ENCODE measurements around the gene ZFHX3. TPM values are rescaled to one million over a fixed set of nuclear protein-coding genes. Genes with fewer than 3 reads are reported as not detected.

ZFHX3 gene
- total and polyA plus RNA-seq, 2 of the 8 experiments (the other 6 are each of a cell fraction or from before 2014, with no cell fraction given) = 0.08 to 0.99 TPM

GRCh38 chr16:72894293-72895151 lies 153.4 kb downstream of the ZFHX3 start:
- DNase-seq (ENCODE audit: low read depth in 1 of 2, low spot score in 2 of 2) (no peak), FAIRE-seq (no peak)
- Histone ChIP-seq H3K56ac (replicated peaks; ENCODE audit: insufficient read length, low read depth, low read length) (no peak overlapping the region), H3K9ac (replicated peaks in 1 of 4; ENCODE audit: extremely low read depth in 1 of 4, low read depth in 3 of 4, low read length in 3 of 4) (no peak overlapping the region), H3K23ac (ENCODE audit: insufficient read length) (no peak overlapping the region), H4K8ac (ENCODE audit: extremely low read depth, insufficient read depth, low read length) (peak overlapping the region; percentile 69; the same call in 1 of the 2 replicates), H3K9me3 (ENCODE audit: insufficient read depth in 2 of 2, low read depth in 1 of 2, low read length in 1 of 2) (peaks cover 0 to 2% of the 10 kb centered on the region in 2 experiments; a peak in 1 of 4 replicates), H2BK15ac (ENCODE audit: low read length) (0 out of 2 replicates have a peak overlapping the region, but pooled peaks have one; percentile 53), H2AK5ac (ENCODE audit: low read depth, low read length) (no peak overlapping the region), H3K4me2 (ENCODE audit: insufficient read depth in 1 of 2, low read depth in 2 of 2, low read length in 2 of 2) (no peak overlapping the region), H4K91ac (replicated peaks; ENCODE audit: insufficient read length, low read length) (no peak overlapping the region), H3K4me1 (replicated peaks in 1 of 4; ENCODE audit: control insufficient read depth in 3 of 4, insufficient read depth in 4 of 4, low read length in 3 of 4) (no peaks in the 10 kb centered on the region), H3K18ac (ENCODE audit: extremely low read depth, low read length) (no peak overlapping the region), H2AFZ (ENCODE audit: low read length) (no peak overlapping the region), H3K4me3 (ENCODE audit: extremely low read depth in 1 of 4, insufficient read depth in 2 of 4, low read depth in 3 of 4, low read length in 4 of 4) (no peak overlapping the region), H4K20me1 (replicated peaks in 1 of 2; ENCODE audit: control insufficient read depth in 1 of 2, insufficient read depth in 2 of 2, low read length in 2 of 2) (no peaks in the 10 kb centered on the region), H3K14ac (ENCODE audit: insufficient read length) (no peak overlapping the region), H2BK20ac (ENCODE audit: low read length) (peak overlapping the region; percentile 34; the same call in 1 of the 2 replicates), H3K23me2 (ENCODE audit: low read depth, low read length) (no peaks in the 10 kb centered on the region), H2BK5ac (ENCODE audit: low read depth, low read length) (no peak overlapping the region), H3K4ac (replicated peaks; ENCODE audit: insufficient read length, low read depth, low read length) (no peak overlapping the region), H3K27me3 (replicated peaks in 1 of 4; ENCODE audit: control insufficient read depth in 3 of 4, extremely low read depth in 1 of 4, insufficient read depth in 3 of 4, low read length in 3 of 4) (no peaks in the 10 kb centered on the region; a peak in 1 of 7 replicates), H3K79me2 (ENCODE audit: control insufficient read depth in 1 of 2, insufficient read depth in 2 of 2, low read length in 2 of 2) (no peaks in the 10 kb centered on the region; a peak in 1 of 4 replicates), H3K36me3 (ENCODE audit: control insufficient read depth in 2 of 4, insufficient read depth in 4 of 4, low read length in 3 of 4) (no peaks in the 10 kb centered on the region), H4K5ac (ENCODE audit: insufficient read length, low read depth, low read length) (no peak overlapping the region), H3K27ac (ENCODE audit: low read depth, low read length) (no peak overlapping the region), H2BK12ac (ENCODE audit: low read depth, low read length) (no peak overlapping the region), H3K79me1 (ENCODE audit: low read depth, low read length) (no peaks in the 10 kb centered on the region), H2BK120ac (replicated peaks; ENCODE audit: low read depth, low read length) (no peak overlapping the region)
- CTCF ChIA-PET (ENCODE audit: partially characterized antibody) = interaction anchor here (0.6 to 2.0 kb wide), 6 partner anchors 15 to 289 kb away, joined by 3 to 6 read pairs (median 3); no protein-coding TSS in a partner anchor
- POLR2A ChIA-PET (ENCODE audit: partially characterized antibody) = interaction anchor here (1.1 kb wide), 1 partner anchor 9 kb away, joined by 3 read pairs; no protein-coding TSS in a partner anchor
- WGBS, 2 experiments (ENCODE audit: extremely low coverage in 1 of 2, insufficient coverage in 1 of 2, insufficient read length in 1 of 2, insufficient replicate concordance in 2 of 2, low coverage in 1 of 2, low lambda C conversion rate in 2 of 2, missing lambda C conversion rate in 1 of 2) = 85% methylated on average over 18 of the region's 18 CpGs; no CpG with 5 or more reads in 1 of the 2 experiments
- TF ChIP-seq SIN3A (conservative IDR thresholded peaks at IDR 0.05 in 1 of 2, IDR thresholded peaks at IDR 0.05 in 1 of 2; ENCODE audit: low read depth in 1 of 2, low read length in 2 of 2) (no peak), EGR1 (IDR thresholded peaks at IDR 0.05; ENCODE audit: borderline replicate concordance, low read depth, low read length) (no peak), RNF2 (IDR thresholded peaks at IDR 0.05; ENCODE audit: borderline replicate concordance, low read depth, low read length, missing control alignments, poor library complexity, severe bottlenecking) (no peak), BCL11A (IDR thresholded peaks at IDR 0.05; ENCODE audit: low read depth in 2 of 2, low read length in 2 of 2) (no peak), TBP (IDR thresholded peaks at IDR 0.05; ENCODE audit: low read depth, low read length) (no peak), JUN (IDR thresholded peaks at IDR 0.05; ENCODE audit: low read depth, low read length) (no peak), EP300 (IDR thresholded peaks at IDR 0.05; ENCODE audit: borderline replicate concordance in 1 of 2, low read depth in 2 of 2, low read length in 2 of 2) (no peak), SIRT6 (IDR thresholded peaks at IDR 0.05; ENCODE audit: low read length) (no peak), CHD2 (IDR thresholded peaks at IDR 0.05; ENCODE audit: low read length) (no peak), TEAD4 (IDR thresholded peaks at IDR 0.05; ENCODE audit: low read depth, low read length) (no peak), CBX5 (IDR thresholded peaks at IDR 0.05; ENCODE audit: low read depth, low read length) (no peak)
